GM18867 (cell line): ENCODE data around the gene SLC41A2.
"Not testable (repeated sequence)": the region's sequence is repeated elsewhere in the genome, so short reads cannot be mapped to it uniquely, and the experiment has no call there.

Experiments
- ATAC-seq: cut with Tn5 transposase; IDR thresholded peaks from one replicate; pipeline ENCODE4 v1.9.1; 2021; ENCODE audit warnings: mild to moderate bottlenecking, moderate library complexity; ENCODE audit not compliant: unreplicated experiment

SLC41A2 gene, protein sequence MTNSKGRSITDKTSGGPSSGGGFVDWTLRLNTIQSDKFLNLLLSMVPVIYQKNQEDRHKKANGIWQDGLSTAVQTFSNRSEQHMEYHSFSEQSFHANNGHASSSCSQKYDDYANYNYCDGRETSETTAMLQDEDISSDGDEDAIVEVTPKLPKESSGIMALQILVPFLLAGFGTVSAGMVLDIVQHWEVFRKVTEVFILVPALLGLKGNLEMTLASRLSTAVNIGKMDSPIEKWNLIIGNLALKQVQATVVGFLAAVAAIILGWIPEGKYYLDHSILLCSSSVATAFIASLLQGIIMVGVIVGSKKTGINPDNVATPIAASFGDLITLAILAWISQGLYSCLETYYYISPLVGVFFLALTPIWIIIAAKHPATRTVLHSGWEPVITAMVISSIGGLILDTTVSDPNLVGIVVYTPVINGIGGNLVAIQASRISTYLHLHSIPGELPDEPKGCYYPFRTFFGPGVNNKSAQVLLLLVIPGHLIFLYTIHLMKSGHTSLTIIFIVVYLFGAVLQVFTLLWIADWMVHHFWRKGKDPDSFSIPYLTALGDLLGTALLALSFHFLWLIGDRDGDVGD

GRCh38 chr12:104958001-104958804, at the start of gene SLC41A2:
TSS of gene SLC41A2 (minus strand) at chr12:104958290. CDS start at chr12:104928527, 29,763 bp downstream.
- peak; percentile 78 for ATAC-seq

DNA sequence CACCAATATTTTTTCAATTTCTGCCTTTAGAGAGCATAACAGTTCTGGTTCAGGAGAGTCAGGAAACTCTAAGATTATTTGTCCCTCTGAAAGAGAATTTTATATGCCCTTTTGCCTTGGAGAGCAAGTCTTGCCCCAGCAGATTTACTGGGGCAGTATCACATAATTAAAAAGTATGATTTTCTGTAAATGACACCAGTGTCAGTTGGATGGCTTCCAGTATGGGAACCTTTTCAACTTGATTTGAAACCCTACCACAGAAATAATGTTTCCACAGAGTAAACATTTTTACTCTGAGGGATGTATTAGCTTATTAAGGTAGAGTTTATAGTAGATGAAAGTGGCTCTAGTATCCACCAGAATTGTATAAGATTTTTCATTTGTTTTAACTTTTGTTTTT, 43.4 kb upstream of the SLC41A2 start:
- no peak for ATAC-seq

- no peak for ATAC-seq
Measured at GRCh38 chr12:104999347-104999685, 41.2 kb upstream of the SLC41A2 start.

GRCh38 chr12:104998423-104999346, 40.6 kb upstream of the SLC41A2 start:
- ATAC-seq = no peak

GRCh38 chr12:104997541-104997940, 39.5 kb upstream of the SLC41A2 start:
- no peak for ATAC-seq

DNA sequence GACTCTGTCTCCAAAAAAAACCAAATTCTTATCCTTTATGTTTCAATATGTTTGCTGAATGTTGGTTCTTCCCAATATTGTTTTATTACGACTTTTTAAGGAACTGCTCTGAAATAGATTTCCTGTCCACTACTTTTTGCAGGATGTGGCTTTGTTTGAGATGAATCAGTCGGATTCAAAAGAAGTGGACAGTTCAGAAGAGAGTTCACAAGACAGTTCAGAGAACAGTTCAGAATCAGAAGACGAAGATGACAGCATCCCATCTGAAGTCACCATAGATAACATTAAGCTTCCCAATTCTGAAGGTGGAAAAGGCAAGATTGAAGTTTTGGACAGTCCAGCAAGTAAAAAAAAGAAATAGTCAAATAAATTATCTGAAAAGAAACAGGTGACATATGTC, 36.2 kb upstream of the SLC41A2 start:
- ATAC-seq = no peak

DNA sequence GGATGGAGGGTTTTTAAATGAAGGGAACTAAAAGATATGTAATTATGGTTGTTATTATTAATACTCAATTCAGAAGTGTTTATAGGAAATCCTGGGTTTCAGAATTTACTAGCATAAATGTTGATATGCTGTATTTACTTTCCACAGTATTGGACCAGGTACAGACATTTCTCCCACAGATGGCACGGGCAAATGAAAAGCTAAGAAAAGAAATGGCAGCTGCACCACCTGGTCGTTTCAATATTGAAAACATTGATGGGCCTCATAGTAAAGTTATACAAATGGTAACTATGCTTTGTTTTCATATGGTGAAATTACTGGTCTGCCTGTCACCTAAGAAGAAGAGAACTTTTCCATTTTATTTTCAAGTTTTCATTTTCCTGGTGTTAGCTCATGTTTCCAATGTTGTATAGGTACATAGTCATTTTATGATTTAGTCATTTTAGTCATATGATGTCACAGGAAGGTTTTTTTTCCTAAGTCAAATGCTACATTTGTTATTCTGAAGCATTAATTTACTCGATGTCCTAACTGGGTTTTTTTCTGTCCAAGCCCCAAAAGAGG, 33.6 kb upstream of the SLC41A2 start:
- no peak for ATAC-seq

- no peak for ATAC-seq
Measured at GRCh38 chr12:104990950-104991349, 32.9 kb upstream of the SLC41A2 start.

DNA sequence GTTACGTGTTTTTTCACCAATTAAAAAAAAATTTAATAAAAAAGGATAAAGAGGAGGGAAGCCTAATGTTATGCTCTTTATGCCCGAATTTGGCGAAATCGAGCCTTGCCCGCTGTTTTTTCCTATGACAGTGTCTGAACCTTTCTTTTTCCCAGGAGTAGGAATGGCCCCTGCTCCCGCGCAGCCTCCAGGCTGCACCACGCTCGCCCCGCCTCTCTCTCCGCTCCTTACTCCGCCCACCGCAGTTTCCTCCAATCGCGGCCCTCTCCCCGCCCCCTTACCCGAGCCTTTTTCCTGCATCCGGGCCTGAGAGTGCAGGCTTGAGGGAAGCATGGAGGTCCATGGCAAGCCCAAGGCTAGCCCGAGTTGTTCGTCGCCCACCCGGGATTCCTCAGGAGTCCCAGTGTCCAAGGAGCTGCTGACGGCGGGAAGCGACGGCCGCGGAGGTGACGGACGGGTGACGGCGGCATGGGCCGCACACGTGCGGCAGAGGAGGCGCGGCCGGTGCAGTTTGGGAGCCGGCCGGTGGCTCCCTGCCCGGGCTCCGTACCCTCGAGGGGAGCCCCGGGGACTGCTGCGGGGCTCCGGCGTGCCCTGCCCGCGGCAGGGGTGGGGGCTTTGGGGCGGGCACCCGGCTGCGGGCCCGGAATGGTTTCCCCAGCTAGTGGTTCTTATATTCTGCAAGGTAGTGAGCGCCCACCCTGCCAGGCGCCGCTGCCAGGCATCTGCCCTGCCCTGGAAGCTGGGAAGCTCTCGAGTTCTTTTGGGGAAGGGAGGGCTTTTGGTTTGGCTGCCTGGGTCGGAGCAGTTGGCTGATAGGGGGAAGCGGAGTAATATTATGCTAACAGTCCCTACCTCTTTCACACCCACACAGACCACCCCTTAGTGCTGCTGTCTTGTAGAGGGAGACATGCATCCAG, 28.2 kb upstream of the SLC41A2 start, which contains the start of gene NOPCHAP1:
Gene NOPCHAP1, plus strand, starts transcription at position 295 of the 920 bp plus-strand sequence. Its CDS starts 37 bp downstream, at position 332.
- ATAC-seq = peak; percentile 92

- no peak for ATAC-seq
Measured at GRCh38 chr12:104985206-104985605, 27.1 kb upstream of the SLC41A2 start.

DNA sequence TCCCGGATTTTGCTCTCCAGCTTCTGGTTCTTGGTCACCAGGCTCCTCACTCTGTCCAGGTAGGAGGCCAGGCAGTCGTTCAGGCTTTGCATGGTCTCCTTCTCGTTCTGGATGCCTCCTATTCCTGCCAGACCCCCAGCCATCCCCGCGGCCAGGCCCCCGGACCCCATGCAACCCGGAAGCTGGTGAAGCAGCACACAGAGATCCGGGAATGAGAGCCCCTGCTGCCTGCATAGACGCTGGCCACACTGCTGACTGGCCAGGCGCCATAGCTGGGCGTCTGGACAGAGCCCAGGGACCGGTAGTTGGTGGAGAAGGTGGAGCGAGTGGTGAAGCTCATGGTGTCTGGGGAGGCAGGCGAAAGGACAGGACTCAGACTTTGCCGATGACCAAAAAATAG, 19.6 kb upstream of the SLC41A2 start:
- not testable (repeated sequence) for ATAC-seq

DNA sequence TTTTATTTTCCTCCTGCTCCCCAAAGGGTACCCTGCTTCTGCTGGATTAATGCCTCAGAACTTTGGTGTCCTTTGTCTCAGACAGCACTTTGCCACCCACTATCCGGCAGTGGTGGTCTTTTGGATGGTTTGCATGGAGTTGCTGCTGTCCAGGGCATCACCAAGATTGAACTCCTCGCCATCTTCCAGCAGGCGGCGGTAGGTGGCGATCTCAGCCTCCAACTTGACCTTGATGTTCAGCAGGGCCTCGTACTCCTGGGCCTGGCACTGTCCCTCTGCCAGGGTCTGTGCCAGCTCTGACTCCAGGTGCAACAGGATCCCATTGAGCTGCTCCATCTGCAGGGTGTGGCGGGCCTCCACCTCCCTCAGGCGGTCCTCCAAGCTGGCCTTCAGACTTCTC, 18.6 kb upstream of the SLC41A2 start:
- no peak for ATAC-seq

DNA sequence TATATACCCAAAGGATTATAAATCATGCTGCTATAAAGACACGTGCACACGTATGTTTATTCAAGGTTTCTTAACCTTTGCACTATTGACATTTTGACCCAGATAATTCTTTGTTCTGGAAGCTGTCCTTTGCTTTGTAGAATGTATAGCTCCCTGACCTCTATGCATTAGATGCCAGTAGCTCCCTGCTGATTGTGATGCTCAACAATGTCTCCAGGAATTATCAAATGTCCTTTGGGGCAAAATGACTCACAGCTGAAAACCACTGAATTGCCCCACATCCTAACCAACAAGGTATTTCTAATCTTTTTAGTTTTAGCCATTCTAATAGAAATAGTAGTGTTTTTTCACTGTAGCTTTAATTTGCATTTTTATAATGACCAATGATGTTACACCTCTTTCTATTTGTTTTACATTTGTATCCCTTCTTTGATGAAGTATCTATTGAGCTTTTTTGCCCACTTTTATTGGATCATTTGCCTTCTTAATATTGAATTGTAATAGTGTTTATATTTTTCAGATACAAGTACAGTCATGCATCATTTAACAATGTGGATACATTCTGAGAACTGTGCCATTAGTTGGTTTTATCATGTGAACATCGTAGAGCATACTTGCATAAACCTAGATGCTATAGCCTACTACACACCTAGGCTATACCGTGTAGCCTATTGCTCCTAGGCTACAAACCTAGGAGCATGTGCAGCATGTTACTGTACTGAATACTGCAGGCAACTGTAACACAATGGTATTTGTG, 17.7 kb upstream of the SLC41A2 start:
- ATAC-seq = no peak

GRCh38 chr12:104974626-104975290, 16.7 kb upstream of the SLC41A2 start:
- ATAC-seq = peak; percentile 99

DNA sequence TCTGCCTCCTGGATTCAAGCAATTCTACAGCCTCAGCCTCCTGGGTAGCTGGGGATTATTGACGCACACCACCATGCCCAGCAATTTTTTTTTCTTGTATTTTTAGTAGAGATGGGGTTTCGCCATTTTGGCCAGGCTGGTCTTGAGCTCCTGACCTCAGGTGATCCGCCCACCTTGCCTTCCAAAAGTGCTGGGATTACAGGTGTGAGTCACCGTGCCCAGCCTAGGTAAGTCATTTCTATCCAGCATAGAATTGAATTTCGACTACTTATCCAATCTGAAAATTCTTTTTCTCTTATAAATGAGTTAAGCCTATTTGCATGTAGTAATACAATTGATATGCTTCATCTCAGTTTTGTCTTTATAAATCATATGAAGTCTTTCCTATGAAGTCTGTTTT, 15.2 kb upstream of the SLC41A2 start:
- ATAC-seq = no peak

GRCh38 chr12:104971306-104971705, 13.2 kb upstream of the SLC41A2 start:
- no peak for ATAC-seq

- ATAC-seq = no peak
Measured at GRCh38 chr12:104969343-104969742, 11.3 kb upstream of the SLC41A2 start.

DNA sequence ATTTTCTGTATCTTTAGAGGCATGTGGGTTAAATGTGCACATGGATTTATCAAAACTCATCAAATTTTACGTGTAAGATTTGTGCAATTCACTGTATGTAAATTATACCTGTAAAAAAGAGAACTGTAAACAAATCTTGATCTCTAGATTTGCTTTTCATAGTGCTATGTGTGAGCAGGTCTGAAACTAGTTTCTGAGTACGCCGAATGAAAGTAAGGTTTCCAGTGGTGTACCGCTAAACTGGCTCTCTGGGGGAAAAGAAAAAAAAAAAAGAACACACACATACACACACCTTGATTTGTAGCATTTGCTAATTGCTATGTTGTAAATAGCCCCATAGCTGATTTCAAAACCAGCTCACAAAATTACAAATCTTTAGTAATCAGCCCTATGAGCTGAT, 8.6 kb upstream of the SLC41A2 start:
- ATAC-seq = peak; percentile 85
